HL-60 (cell line): Measurements from ENCODE around the gene MAP2K5.

Source experiments
- DNase-seq, 2 experiments: peaks; one replicate each; pipeline ENCODE4 v3.0.0-alpha.2; 2010 to 2020; ENCODE audit warnings: low read depth in 1 of 2, low spot score in 1 of 2
- H3K27ac ChIP-seq: fragments of 250-450 bp; sonication (Bioruptor Pico); replicated peaks from 2 replicates; pipeline ENCODE4 v1.5.1; 2020; ENCODE audit warnings: mild to moderate bottlenecking, moderate library complexity
- H3K27me3 ChIP-seq: fragments of 250-450 bp; sonication (Bioruptor Pico); 2 replicates; pipeline ENCODE4 v1.5.1; 2021; ENCODE audit warnings: mild to moderate bottlenecking, moderate library complexity; ENCODE audit not compliant: insufficient read depth, poor library complexity, severe bottlenecking
- H3K4me3 ChIP-seq: replicated peaks from 2 replicates; pipeline ENCODE4 v1.5.1; 2011; ENCODE audit warnings: mild to moderate bottlenecking, control low read depth, low read length; ENCODE audit not compliant: insufficient read depth
- CTCF ChIP-seq: IDR thresholded peaks from one replicate; pipeline ENCODE4 v1.5.1; 2011; ENCODE audit warnings: low read length, control low read depth, inconsistent platforms; ENCODE audit not compliant: insufficient read depth
- GABPA ChIP-seq: IDR thresholded peaks from 2 replicates; pipeline ENCODE4 v1.6.1; 2012; ENCODE audit warnings: low read depth
- POLR2AphosphoS5 ChIP-seq: IDR thresholded peaks from 2 replicates; pipeline ENCODE4 v1.6.1; 2012; ENCODE audit warnings: low read depth
- REST ChIP-seq: IDR thresholded peaks from 2 replicates; pipeline ENCODE4 v1.6.1; 2012; ENCODE audit warnings: low read depth; ENCODE audit not compliant: insufficient replicate concordance
- SPI1 ChIP-seq: IDR thresholded peaks from 2 replicates; pipeline ENCODE4 v1.6.1; 2012; ENCODE audit warnings: low read depth, mild to moderate bottlenecking, borderline replicate concordance

The MAP2K5 gene

GRCh38 chr15:67746022-67746421, 203.5 kb downstream of the MAP2K5 start:
- TF ChIP-seq GABPA (no peak), POLR2AphosphoS5 (no peak), REST (no peak), CTCF (no peak), SPI1 (no peak)
- no peaks in the 10 kb centered on the region for H3K27me3 ChIP-seq
- peak; percentile 59 to 75 for DNase-seq
- H3K4me3 ChIP-seq = no peak overlapping the region
- H3K27ac ChIP-seq = peak overlapping the region; percentile 52

GRCh38 chr15:67746450-67746849, 203.9 kb downstream of the MAP2K5 start:
- no peaks in the 10 kb centered on the region for H3K27me3 ChIP-seq
- TF ChIP-seq POLR2AphosphoS5 = no peak
- TF ChIP-seq SPI1 = no peak
- no peak for TF ChIP-seq CTCF
- TF ChIP-seq REST = no peak
- no peak for TF ChIP-seq GABPA
- H3K27ac ChIP-seq = peak overlapping the region; percentile 52
- peak in 1 of 2 experiments; percentile 32 for DNase-seq
- no peak overlapping the region for H3K4me3 ChIP-seq

- Histone ChIP-seq H3K4me3 (no peak overlapping the region), H3K27me3 (no peaks in the 10 kb centered on the region), H3K27ac (no peak overlapping the region)
- TF ChIP-seq REST (no peak), SPI1 (no peak), CTCF (no peak), POLR2AphosphoS5 (no peak), GABPA (no peak)
- no peak for DNase-seq
These were observed 205.4 kb downstream of the MAP2K5 start for GRCh38 chr15:67747921-67748320.
